Measurements from ENCODE around the gene MIPOL1.

Gene MIPOL1

DNA sequence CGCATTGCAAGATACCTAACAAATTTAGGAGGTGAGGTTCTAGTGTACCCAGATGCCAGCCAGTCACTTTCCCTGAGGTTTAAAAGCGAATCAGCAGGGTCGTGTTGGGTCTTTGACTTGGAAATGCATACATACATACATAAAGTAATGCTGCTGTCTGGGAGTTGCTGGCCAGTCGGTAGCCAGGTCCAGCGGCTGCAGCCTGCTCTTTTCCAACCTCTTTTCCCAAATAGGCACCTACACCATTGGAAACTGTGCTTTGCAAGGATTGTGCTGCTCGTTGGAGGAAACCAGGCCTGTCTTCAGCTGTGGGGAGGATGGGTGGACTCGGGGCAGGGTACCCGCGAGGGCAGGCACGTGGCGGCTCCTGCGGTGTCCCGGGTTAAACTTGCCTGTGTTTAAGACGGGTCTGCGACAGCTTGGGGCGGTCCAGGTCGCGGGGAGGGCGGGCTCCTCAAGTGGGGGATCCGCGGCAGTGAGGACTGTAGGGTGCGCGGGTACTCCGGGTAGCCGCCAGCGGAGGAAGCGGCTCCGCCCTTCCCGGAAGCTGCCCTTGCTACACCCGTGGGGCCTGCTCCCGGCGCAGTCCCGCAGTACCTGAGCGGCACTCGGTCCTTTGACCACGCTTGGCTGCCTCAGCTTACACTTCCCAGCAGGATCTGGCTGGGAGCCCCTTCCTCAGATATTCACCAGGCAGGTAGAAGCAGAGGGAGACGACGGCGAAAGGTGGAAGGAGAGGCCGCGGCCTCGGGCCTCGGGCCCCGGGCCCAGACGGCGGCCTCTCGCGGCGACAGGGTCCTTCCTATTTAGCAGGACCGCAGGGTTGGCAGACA, 400.4 kb downstream of the MIPOL1 start:
- no peak for TF ChIP-seq POLR2A (IDR thresholded peaks at IDR 0.05; ENCODE audit: low read depth, low read length)
- FAIRE-seq (no peak), DNase-seq (ENCODE audit: insufficient read length, low spot score) (no peak)

GRCh38 chr14:37598747-37599506, 401.2 kb downstream of the MIPOL1 start:
- FAIRE-seq: no peak
- no peak for TF ChIP-seq POLR2A (IDR thresholded peaks at IDR 0.05; ENCODE audit: low read depth, low read length)
- no peak for DNase-seq (ENCODE audit: insufficient read length, low spot score)

GRCh38 chr14:37599507-37600368, 402.0 kb downstream of the MIPOL1 start:
- FAIRE-seq (no peak), DNase-seq (ENCODE audit: insufficient read length, low spot score) (no peak)
- no peak for TF ChIP-seq POLR2A (IDR thresholded peaks at IDR 0.05; ENCODE audit: low read depth, low read length)

- DNase-seq (ENCODE audit: insufficient read length, low spot score): no peak
- FAIRE-seq: no peak
- no peak for TF ChIP-seq POLR2A (IDR thresholded peaks at IDR 0.05; ENCODE audit: low read depth, low read length)
These were observed 403.4 kb downstream of the MIPOL1 start for GRCh38 chr14:37600880-37601741.

- DNase-seq (ENCODE audit: insufficient read length, low spot score) (no peak), FAIRE-seq (no peak)
- no peak for TF ChIP-seq POLR2A (IDR thresholded peaks at IDR 0.05; ENCODE audit: low read depth, low read length)
These were observed 404.1 kb downstream of the MIPOL1 start for GRCh38 chr14:37601865-37602264.

Data from H54 (cell line).